ENCODE results near the gene LRRC26. TPM values are rescaled to one million over a fixed set of nuclear protein-coding genes. Genes with fewer than 3 reads are reported as not detected.
A peak's percentile ranks its signal among the peaks of the same experiment; 100 is the strongest.

The LRRC26 gene
- total and polyA plus RNA-seq, 8 donors = 1.00 to 440 (median 5.7) TPM; not detected in 2

DNA sequence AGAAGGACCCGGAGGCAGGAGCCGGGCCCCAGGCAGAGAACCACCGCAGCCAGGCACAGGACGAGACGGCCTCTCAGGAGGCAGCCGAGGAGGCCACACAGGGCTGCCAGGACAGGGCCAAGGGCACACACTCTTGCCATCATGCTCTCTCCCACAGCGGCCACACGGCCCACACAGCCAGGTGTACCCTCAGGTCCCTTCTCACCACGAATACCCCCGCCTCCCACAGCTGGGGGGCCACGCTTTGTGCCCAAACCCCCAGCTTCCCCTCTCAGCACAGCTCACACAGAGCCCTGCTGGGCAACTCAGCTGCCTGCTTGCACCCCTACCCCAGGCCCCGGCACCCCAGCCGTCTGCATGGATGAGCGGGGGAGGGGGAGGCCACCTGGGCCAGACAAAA is 23.9 kb upstream of the LRRC26 start:
- Histone ChIP-seq H3K9me3 (no peaks in the 10 kb centered on the region), H3K4me3 (peak overlapping the region in 2 of 4 donors; percentile 6 to 67), H3K36me3 (peaks cover 15 to 31% (median 29%) of the 10 kb centered on the region in 4 donors), H3K27me3 (no peaks in the 10 kb centered on the region), H3K4me1 (peaks cover 53 to 97% (median 93%) of the 10 kb centered on the region in 4 donors), H3K27ac (peak overlapping the region; percentile 78 to 97 (median 86))
- no peak for DNase-seq
- intact Hi-C loops (cut with DNase I; ENCODE audit: low total_unique reads) = no loop called here
- 44 to 74% (median 65%) methylated on average over 12 to 14 of the region's 14 CpGs for WGBS, 5 donors
- TF ChIP-seq, protein P1, sequence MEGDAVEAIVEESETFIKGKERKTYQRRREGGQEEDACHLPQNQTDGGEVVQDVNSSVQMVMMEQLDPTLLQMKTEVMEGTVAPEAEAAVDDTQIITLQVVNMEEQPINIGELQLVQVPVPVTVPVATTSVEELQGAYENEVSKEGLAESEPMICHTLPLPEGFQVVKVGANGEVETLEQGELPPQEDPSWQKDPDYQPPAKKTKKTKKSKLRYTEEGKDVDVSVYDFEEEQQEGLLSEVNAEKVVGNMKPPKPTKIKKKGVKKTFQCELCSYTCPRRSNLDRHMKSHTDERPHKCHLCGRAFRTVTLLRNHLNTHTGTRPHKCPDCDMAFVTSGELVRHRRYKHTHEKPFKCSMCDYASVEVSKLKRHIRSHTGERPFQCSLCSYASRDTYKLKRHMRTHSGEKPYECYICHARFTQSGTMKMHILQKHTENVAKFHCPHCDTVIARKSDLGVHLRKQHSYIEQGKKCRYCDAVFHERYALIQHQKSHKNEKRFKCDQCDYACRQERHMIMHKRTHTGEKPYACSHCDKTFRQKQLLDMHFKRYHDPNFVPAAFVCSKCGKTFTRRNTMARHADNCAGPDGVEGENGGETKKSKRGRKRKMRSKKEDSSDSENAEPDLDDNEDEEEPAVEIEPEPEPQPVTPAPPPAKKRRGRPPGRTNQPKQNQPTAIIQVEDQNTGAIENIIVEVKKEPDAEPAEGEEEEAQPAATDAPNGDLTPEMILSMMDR (IDR thresholded peaks at IDR 0.05) = no peak
- no peak for TF ChIP-seq POLR2A (IDR thresholded peaks at IDR 0.05)
- no peak for TF ChIP-seq EP300 (IDR thresholded peaks at IDR 0.05)
- no peak for TF ChIP-seq POLR2AphosphoS5 (IDR thresholded peaks at IDR 0.05)

DNA sequence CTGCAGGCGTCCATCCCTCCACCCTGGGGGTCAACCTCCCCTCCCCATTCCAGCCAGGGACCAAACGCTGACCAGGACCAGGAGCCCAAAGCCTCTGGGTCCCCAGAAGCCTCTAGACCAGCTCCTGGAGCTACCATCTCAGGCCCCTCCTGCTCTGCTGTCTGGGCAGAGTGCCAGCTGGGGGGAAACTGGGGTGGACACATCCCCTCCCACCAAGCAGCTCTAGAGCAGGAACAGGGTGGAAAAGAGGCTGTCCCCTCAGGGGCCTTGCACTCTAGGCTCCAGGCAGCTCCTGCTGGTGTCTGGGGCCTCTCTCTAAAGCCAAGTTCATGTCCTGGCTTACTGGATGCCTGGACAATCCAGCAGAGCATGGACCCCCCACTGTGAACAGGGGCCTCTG is 23.0 kb upstream of the LRRC26 start:
- intact Hi-C loops (cut with DNase I; ENCODE audit: low total_unique reads) = no loop called here
- TF ChIP-seq POLR2AphosphoS5 (IDR thresholded peaks at IDR 0.05) = no peak
- TF ChIP-seq POLR2A (IDR thresholded peaks at IDR 0.05) = no peak
- TF ChIP-seq EP300 (IDR thresholded peaks at IDR 0.05) = no peak
- TF ChIP-seq, protein P1 (IDR thresholded peaks at IDR 0.05) = no peak

DNA sequence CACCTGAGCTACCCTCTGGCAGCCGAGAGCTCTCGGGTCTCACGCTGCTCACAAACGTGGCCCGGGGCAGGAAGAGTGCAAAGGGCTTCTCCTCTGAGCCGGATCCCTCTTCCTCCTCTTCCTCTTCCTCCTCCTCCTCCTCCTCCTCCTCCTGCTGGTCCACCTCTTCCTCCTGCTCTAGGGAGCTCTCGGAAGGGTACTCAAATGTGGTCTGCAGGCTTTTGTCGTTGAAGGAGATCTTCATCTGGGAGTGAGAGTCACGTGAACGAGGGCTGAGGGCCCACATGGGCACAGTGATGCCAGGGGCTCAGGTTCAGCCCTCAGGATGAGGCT is 22.6 kb upstream of the LRRC26 start:
- Histone ChIP-seq H3K9me3 (no peaks in the 10 kb centered on the region), H3K27me3 (no peaks in the 10 kb centered on the region), H3K4me3 (no peak overlapping the region), H3K4me1 (peaks cover 47 to 90% (median 86%) of the 10 kb centered on the region in 4 donors), H3K27ac (peak overlapping the region in 4 of 5 donors; percentile 9 to 97 (median 62)), H3K36me3 (peaks cover 15 to 31% (median 30%) of the 10 kb centered on the region in 4 donors)
- intact Hi-C loops (cut with DNase I; ENCODE audit: low total_unique reads) = no loop called here
- no peak for DNase-seq
- TF ChIP-seq, protein P1 (IDR thresholded peaks at IDR 0.05) = no peak
- TF ChIP-seq POLR2A (IDR thresholded peaks at IDR 0.05) = no peak
- TF ChIP-seq EP300 (IDR thresholded peaks at IDR 0.05) = no peak
- TF ChIP-seq POLR2AphosphoS5 (IDR thresholded peaks at IDR 0.05) = no peak
- WGBS, 5 donors = 70 to 78% (median 75%) methylated on average over 10 of the region's 10 CpGs

More for the DNA sequence above, 23.0 kb upstream of the LRRC26 start:
- H3K9me3 ChIP-seq = no peaks in the 10 kb centered on the region
- WGBS, 5 donors = 79 to 100% (median 89%) methylated on average over 2 of the region's 2 CpGs; no CpG with 5 or more reads in 1 of the 5 donors
- DNase-seq = no peak
- no peak overlapping the region for H3K4me3 ChIP-seq
- no peaks in the 10 kb centered on the region for H3K27me3 ChIP-seq
- peak overlapping the region in 3 of 5 donors; percentile 78 to 97 (median 86) for H3K27ac ChIP-seq
- H3K36me3 ChIP-seq = peaks cover 15 to 31% (median 29%) of the 10 kb centered on the region in 4 donors
- peaks cover 47 to 90% (median 86%) of the 10 kb centered on the region in 4 donors for H3K4me1 ChIP-seq

DNA sequence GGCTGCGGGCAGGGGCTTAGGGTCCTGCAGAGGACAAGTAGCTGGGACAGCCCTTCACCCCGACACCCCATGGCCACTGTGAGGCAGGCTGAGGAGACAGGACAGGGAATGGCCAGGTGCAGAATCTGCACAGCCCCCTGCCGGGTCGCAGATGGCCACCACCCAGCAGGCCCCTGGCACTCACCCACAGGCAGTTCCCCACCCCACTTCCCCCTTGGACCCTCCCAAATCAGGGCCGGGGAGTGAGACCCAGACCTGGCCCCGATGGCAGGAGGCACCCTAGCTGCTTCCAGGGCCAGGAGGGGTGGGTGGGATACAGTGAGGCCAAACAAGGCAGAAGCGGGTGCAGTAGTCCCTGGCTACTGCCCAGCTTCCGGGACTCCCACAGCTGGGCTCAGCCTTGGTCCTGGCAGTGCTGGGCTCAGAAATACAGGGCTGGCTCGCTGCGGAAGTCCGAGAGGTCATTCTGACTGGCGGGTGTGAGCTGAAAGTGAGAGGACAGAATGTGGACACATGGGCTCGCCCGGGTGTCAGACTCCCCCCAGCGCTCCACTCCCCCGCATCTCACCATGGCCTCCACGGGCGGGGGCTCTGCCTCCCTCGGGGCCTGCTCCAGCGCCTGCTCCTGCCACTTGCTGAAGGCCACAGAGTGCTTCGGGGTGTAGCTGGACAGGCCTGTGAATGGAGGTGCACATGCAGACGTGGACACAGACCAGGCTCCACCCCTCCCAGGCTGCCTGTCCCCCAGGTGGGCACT is 22.0 kb upstream of the LRRC26 start:
- peak in 1 of 2 donors; percentile 59 for DNase-seq
- Histone ChIP-seq H3K4me3 (peak overlapping the region in 1 of 4 donors; percentile 99), H3K36me3 (peaks cover 15 to 36% (median 33%) of the 10 kb centered on the region in 4 donors), H3K4me1 (peaks cover 47 to 90% (median 87%) of the 10 kb centered on the region in 4 donors), H3K9me3 (no peaks in the 10 kb centered on the region), H3K27ac (peak overlapping the region; percentile 9 to 97 (median 39)), H3K27me3 (no peaks in the 10 kb centered on the region)
- no peak for TF ChIP-seq POLR2A (IDR thresholded peaks at IDR 0.05)
- TF ChIP-seq, protein P1 (IDR thresholded peaks at IDR 0.05) = no peak
- TF ChIP-seq POLR2AphosphoS5 (IDR thresholded peaks at IDR 0.05) = no peak
- no peak for TF ChIP-seq EP300 (IDR thresholded peaks at IDR 0.05)
- intact Hi-C loops (cut with DNase I; ENCODE audit: low total_unique reads) = no loop called here
- WGBS, 5 donors = 56 to 81% (median 64%) methylated on average over 17 to 22 of the region's 22 CpGs

Data from stomach (tissue), 9 donors.